GM23338 (cell line): ENCODE data around the gene DEFB123. TPM values are rescaled to one million over a fixed set of nuclear protein-coding genes. Genes with fewer than 3 reads are reported as not detected.
A peak's percentile ranks its signal among the peaks of the same experiment; 100 is the strongest.

Experiments used
- ATAC-seq: fragments of 200-7000 bp; cut with Tn5 transposase; 3 replicates; pipeline ENCODE4 v1.9.1; 2020
- DNase-seq: peaks from one replicate; pipeline ENCODE4 v3.0.0-alpha.2; 2015; ENCODE audit warnings: low spot score
- H2AFZ ChIP-seq: fragments of 200-600 bp; sonication (generic); 2 replicates; pipeline ENCODE4 v1.8.0; 2016; ENCODE audit warnings: antibody characterized with exemption, mild to moderate bottlenecking, moderate library complexity
- H3F3A ChIP-seq: fragments of 200-600 bp; sonication (generic); replicated peaks from 2 replicates; pipeline ENCODE4 v1.8.0; 2017; ENCODE audit warnings: antibody characterized with exemption, mixed run types, low read depth
- H3K27ac ChIP-seq: fragments of 200-600 bp; sonication (generic); 2 replicates; pipeline ENCODE4 v1.6.1; 2016; ENCODE audit warnings: low read depth
- H3K27me3 ChIP-seq: fragments of 200-600 bp; sonication (generic); 2 replicates; pipeline ENCODE4 v1.8.0; 2016; ENCODE audit warnings: mild to moderate bottlenecking, mixed run types, moderate library complexity; ENCODE audit not compliant: insufficient read depth
- H3K36me3 ChIP-seq: fragments of 200-600 bp; sonication (generic); 2 replicates; pipeline ENCODE4 v1.8.0; 2016; ENCODE audit warnings: mild to moderate bottlenecking; ENCODE audit not compliant: insufficient read depth
- H3K4me1 ChIP-seq: fragments of 200-600 bp; sonication (generic); 2 replicates; pipeline ENCODE4 v1.8.0; 2016; ENCODE audit warnings: mild to moderate bottlenecking, moderate library complexity; ENCODE audit not compliant: insufficient read depth
- H3K4me2 ChIP-seq: fragments of 200-600 bp; sonication (generic); 2 replicates; pipeline ENCODE4 v1.7.1; 2017; ENCODE audit warnings: mixed run types
- H3K4me3 ChIP-seq: fragments of 200-600 bp; sonication (generic); 2 replicates; pipeline ENCODE4 v1.6.1; 2016; ENCODE audit warnings: mixed run types
- H3K79me2 ChIP-seq: fragments of 200-600 bp; sonication (generic); replicated peaks from 2 replicates; pipeline ENCODE4 v1.8.0; 2017; ENCODE audit warnings: mild to moderate bottlenecking; ENCODE audit not compliant: insufficient read depth
- H3K9me2 ChIP-seq: fragments of 200-600 bp; sonication (generic); 2 replicates; pipeline ENCODE4 v1.8.0; 2017; ENCODE audit not compliant: insufficient read depth
- H4K20me1 ChIP-seq: fragments of 200-600 bp; sonication (generic); replicated peaks from 2 replicates; pipeline ENCODE4 v1.8.0; 2017; ENCODE audit warnings: mild to moderate bottlenecking; ENCODE audit not compliant: insufficient read depth
- H3K27ac Mint-ChIP-seq: 2 replicates; pipeline ENCODE4 v1.8.0; 2020; ENCODE audit warnings: inconsistent platforms, mild to moderate bottlenecking, moderate library complexity, mixed read lengths
- H3K27me3 Mint-ChIP-seq: 3 replicates; pipeline ENCODE4 v1.8.0; 2022; ENCODE audit warnings: low read depth, mild to moderate bottlenecking, moderate library complexity, mixed read lengths, inconsistent platforms; ENCODE audit not compliant: insufficient read depth, poor library complexity
- H3K36me3 Mint-ChIP-seq: 3 replicates; pipeline ENCODE4 v1.8.0; 2021; ENCODE audit warnings: low read depth, mild to moderate bottlenecking, inconsistent platforms, moderate library complexity, mixed read lengths
- H3K4me1 Mint-ChIP-seq: 3 replicates; pipeline ENCODE4 v1.8.0; 2020; ENCODE audit warnings: mild to moderate bottlenecking, inconsistent platforms, mixed read lengths
- H3K4me3 Mint-ChIP-seq: 3 replicates; pipeline ENCODE4 v1.8.0; 2021; ENCODE audit warnings: moderate library complexity, mild to moderate bottlenecking, inconsistent platforms, mixed read lengths
- H3K9me3 Mint-ChIP-seq: 3 replicates; pipeline ENCODE4 v1.8.0; 2020; ENCODE audit warnings: moderate library complexity, mild to moderate bottlenecking, inconsistent platforms, mixed read lengths
- CREB1 ChIP-seq: fragments of 250-450 bp; sonication (Bioruptor Pico); IDR thresholded peaks from 2 replicates; pipeline ENCODE4 v1.5.0; 2020; ENCODE audit warnings: low read depth, mild to moderate bottlenecking, moderate library complexity
- NANOG ChIP-seq: IDR thresholded peaks from 2 replicates; pipeline ENCODE4 v1.6.1; 2016; ENCODE audit warnings: antibody characterized with exemption, borderline replicate concordance
- POLR2AphosphoS5 ChIP-seq: IDR thresholded peaks from 2 replicates; pipeline ENCODE4 v1.6.1; 2016; ENCODE audit warnings: antibody characterized with exemption, low read depth
- STAT1 ChIP-seq: IDR thresholded peaks from one replicate; pipeline ENCODE4 v1.6.1; 2016; ENCODE audit warnings: antibody characterized with exemption; ENCODE audit not compliant: unreplicated experiment
- ZNF114 ChIP-seq: fragments of 250-450 bp; sonication (Bioruptor Pico); IDR thresholded peaks from 2 replicates; pipeline ENCODE4 v1.5.0; 2020; ENCODE audit warnings: mild to moderate bottlenecking, moderate library complexity
- polyA plus RNA-seq: library from polyadenylated mRNA; unstranded; fragments of >200 nt; fragmentation: Nextera tagmentation; extraction: Ambion mirVana; gene quantifications from 2 replicates; pipeline ENCODE4 v1.2.1, GENCODE V29; 2016
- total RNA-seq: library from RNA; depleted of rRNA; stranded (reverse); fragments of >200 nt; shearing (Covaris generic); gene quantifications from 2 replicates; pipeline ENCODE4 v1.2.3, GENCODE V29; 2014
- TF ChIP-seq, protein P1 (sequence below): fragments of 250-450 bp; sonication (Bioruptor Pico); IDR thresholded peaks from 2 replicates; pipeline ENCODE4 v1.5.0; 2020; ENCODE audit warnings: mild to moderate bottlenecking, moderate library complexity
- TF ChIP-seq, protein P2 (sequence below): IDR thresholded peaks from one replicate; pipeline ENCODE4 v1.6.1; 2018; ENCODE audit warnings: antibody characterized with exemption; ENCODE audit not compliant: unreplicated experiment
- TF ChIP-seq, protein P3 (sequence below), 2 experiments: fragments of 200-600 bp in 1 of 2; sonication (generic) in 1 of 2; conservative IDR thresholded peaks; 2 replicates each; pipeline versions ENCODE4 v1.5.1 to v1.6.1; 2016 to 2017; ENCODE audit warnings: antibody characterized with exemption in 2 of 2, low read depth in 2 of 2, mild to moderate bottlenecking in 2 of 2, moderate library complexity in 1 of 2

The DEFB123 gene
- total and polyA plus RNA-seq, 2 experiments from 2014 or later: not detected

DNA sequence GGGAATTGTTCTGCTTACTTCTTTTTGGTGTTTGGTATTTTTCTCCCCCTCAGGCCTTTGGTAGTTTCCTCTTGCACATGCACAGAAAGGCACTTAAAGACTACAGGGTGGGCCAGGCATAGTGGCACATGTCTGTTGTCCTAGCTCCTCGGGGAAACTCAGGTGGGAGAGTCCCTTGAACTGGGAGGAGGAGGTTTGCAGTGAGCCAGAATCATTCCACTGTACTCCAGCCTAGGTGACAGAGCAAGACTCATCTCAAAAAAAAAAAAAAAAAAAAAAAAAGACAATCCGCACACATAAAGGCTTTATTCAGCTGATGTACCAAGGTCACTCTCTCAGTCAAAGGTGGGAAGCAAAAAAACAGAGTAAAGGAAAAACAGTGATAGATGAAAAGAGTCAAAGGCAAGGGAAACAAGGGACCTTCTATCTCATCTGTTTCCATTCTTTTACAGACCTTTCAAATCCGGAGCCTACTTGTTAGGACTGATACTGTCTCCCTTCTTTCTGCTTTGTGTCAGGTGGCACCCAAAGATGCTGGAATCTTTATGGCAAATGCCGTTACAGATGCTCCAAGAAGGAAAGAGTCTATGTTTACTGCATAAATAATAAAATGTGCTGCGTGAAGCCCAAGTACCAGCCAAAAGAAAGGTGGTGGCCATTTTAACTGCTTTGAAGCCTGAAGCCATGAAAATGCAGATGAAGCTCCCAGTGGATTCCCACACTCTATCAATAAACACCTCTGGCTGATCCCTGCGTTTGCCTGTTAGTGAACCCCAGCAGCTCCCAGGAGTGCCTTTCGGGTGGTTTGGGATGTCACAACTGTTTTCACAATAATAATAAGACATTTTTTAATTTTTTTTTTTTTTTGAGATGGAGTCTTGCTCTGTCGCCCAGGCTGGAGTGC, 9.3 kb downstream of the DEFB123 start:
- no peak overlapping the region for H3K4me3 Mint-ChIP-seq
- Histone ChIP-seq H3F3A (no peaks in the 10 kb centered on the region), H3K79me2 (no peaks in the 10 kb centered on the region), H3K36me3 (no peaks in the 10 kb centered on the region), H4K20me1 (no peaks in the 10 kb centered on the region), H3K27me3 (no peaks in the 10 kb centered on the region), H3K4me1 (no peaks in the 10 kb centered on the region), H3K4me2 (no peak overlapping the region), H2AFZ (peak overlapping the region; percentile 84; the same call in 1 of the 2 replicates), H3K27ac (no peak overlapping the region), H3K9me2 (0 out of 2 replicates have a peak, but pooled peaks cover 2% of the 10 kb centered on the region), H3K4me3 (no peak overlapping the region)
- H3K9me3 Mint-ChIP-seq: peaks cover 93% of the 10 kb centered on the region
- H3K27me3 Mint-ChIP-seq: peaks cover 12% of the 10 kb centered on the region
- no peaks in the 10 kb centered on the region for H3K4me1 Mint-ChIP-seq
- ATAC-seq (no peak), DNase-seq (peak; percentile 24)
- H3K27ac Mint-ChIP-seq: no peak overlapping the region
- peaks cover 24% of the 10 kb centered on the region; the same call in 2 of the 3 replicates for H3K36me3 Mint-ChIP-seq
- TF ChIP-seq POLR2AphosphoS5: no peak
- TF ChIP-seq, protein P1, sequence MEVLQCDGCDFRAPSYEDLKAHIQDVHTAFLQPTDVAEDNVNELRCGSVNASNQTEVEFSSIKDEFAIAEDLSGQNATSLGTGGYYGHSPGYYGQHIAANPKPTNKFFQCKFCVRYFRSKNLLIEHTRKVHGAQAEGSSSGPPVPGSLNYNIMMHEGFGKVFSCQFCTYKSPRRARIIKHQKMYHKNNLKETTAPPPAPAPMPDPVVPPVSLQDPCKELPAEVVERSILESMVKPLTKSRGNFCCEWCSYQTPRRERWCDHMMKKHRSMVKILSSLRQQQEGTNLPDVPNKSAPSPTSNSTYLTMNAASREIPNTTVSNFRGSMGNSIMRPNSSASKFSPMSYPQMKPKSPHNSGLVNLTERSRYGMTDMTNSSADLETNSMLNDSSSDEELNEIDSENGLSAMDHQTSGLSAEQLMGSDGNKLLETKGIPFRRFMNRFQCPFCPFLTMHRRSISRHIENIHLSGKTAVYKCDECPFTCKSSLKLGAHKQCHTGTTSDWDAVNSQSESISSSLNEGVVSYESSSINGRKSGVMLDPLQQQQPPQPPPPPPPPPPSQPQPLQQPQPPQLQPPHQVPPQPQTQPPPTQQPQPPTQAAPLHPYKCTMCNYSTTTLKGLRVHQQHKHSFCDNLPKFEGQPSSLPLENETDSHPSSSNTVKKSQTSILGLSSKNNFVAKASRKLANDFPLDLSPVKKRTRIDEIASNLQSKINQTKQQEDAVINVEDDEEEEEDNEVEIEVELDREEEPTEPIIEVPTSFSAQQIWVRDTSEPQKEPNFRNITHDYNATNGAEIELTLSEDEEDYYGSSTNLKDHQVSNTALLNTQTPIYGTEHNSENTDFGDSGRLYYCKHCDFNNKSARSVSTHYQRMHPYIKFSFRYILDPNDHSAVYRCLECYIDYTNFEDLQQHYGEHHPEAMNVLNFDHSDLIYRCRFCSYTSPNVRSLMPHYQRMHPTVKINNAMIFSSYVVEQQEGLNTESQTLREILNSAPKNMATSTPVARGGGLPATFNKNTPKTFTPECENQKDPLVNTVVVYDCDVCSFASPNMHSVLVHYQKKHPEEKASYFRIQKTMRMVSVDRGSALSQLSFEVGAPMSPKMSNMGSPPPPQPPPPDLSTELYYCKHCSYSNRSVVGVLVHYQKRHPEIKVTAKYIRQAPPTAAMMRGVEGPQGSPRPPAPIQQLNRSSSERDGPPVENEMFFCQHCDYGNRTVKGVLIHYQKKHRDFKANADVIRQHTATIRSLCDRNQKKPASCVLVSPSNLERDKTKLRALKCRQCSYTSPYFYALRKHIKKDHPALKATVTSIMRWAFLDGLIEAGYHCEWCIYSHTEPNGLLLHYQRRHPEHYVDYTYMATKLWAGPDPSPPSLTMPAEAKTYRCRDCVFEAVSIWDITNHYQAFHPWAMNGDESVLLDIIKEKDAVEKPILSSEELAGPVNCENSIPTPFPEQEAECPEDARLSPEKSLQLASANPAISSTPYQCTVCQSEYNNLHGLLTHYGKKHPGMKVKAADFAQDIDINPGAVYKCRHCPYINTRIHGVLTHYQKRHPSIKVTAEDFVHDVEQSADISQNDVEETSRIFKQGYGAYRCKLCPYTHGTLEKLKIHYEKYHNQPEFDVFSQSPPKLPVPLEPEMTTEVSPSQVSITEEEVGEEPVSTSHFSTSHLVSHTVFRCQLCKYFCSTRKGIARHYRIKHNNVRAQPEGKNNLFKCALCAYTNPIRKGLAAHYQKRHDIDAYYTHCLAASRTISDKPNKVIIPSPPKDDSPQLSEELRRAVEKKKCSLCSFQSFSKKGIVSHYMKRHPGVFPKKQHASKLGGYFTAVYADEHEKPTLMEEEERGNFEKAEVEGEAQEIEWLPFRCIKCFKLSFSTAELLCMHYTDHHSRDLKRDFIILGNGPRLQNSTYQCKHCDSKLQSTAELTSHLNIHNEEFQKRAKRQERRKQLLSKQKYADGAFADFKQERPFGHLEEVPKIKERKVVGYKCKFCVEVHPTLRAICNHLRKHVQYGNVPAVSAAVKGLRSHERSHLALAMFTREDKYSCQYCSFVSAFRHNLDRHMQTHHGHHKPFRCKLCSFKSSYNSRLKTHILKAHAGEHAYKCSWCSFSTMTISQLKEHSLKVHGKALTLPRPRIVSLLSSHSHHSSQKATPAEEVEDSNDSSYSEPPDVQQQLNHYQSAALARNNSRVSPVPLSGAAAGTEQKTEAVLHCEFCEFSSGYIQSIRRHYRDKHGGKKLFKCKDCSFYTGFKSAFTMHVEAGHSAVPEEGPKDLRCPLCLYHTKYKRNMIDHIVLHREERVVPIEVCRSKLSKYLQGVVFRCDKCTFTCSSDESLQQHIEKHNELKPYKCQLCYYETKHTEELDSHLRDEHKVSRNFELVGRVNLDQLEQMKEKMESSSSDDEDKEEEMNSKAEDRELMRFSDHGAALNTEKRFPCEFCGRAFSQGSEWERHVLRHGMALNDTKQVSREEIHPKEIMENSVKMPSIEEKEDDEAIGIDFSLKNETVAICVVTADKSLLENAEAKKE (CRISPR knock-in tag): no peak

DNA sequence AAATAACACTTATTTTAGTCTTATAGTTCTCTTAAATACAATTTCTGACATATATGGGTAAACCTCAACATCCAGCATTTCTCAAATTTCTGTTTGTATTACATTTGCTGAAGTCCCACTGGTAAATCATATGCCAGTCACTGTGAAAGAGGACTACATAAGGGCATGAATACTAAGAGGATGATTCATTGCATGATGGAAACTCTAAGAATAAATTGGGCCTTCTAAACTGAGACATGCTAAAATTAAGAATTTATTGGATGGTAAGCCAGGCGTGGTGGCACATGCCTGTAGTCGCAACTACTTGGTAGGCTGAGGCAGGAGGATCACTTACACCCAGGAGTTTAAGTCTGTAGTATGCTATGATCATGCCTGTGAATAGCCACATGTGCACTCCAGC, 12.1 kb downstream of the DEFB123 start:
- no peak overlapping the region for H3K4me2 ChIP-seq
- H3K4me3 ChIP-seq: no peak overlapping the region
- Mint-ChIP-seq H3K9me3 (peaks cover 87% of the 10 kb centered on the region), H3K27me3 (peaks cover 12% of the 10 kb centered on the region), H3K36me3 (peaks cover 20% of the 10 kb centered on the region), H3K27ac (no peak overlapping the region), H3K4me1 (no peaks in the 10 kb centered on the region), H3K4me3 (no peak overlapping the region)
- 0 out of 2 replicates have a peak, but pooled peaks cover 2% of the 10 kb centered on the region for H3K9me2 ChIP-seq
- no peaks in the 10 kb centered on the region for H3K79me2 ChIP-seq
- H3K27me3 ChIP-seq: no peaks in the 10 kb centered on the region
- ATAC-seq (no peak), DNase-seq (no peak)
- H3K36me3 ChIP-seq: no peaks in the 10 kb centered on the region
- H3K27ac ChIP-seq: no peak overlapping the region
- no peaks in the 10 kb centered on the region for H3F3A ChIP-seq
- no peaks in the 10 kb centered on the region for H4K20me1 ChIP-seq
- H3K4me1 ChIP-seq: no peaks in the 10 kb centered on the region
- no peak for TF ChIP-seq POLR2AphosphoS5
- TF ChIP-seq, protein P2, sequence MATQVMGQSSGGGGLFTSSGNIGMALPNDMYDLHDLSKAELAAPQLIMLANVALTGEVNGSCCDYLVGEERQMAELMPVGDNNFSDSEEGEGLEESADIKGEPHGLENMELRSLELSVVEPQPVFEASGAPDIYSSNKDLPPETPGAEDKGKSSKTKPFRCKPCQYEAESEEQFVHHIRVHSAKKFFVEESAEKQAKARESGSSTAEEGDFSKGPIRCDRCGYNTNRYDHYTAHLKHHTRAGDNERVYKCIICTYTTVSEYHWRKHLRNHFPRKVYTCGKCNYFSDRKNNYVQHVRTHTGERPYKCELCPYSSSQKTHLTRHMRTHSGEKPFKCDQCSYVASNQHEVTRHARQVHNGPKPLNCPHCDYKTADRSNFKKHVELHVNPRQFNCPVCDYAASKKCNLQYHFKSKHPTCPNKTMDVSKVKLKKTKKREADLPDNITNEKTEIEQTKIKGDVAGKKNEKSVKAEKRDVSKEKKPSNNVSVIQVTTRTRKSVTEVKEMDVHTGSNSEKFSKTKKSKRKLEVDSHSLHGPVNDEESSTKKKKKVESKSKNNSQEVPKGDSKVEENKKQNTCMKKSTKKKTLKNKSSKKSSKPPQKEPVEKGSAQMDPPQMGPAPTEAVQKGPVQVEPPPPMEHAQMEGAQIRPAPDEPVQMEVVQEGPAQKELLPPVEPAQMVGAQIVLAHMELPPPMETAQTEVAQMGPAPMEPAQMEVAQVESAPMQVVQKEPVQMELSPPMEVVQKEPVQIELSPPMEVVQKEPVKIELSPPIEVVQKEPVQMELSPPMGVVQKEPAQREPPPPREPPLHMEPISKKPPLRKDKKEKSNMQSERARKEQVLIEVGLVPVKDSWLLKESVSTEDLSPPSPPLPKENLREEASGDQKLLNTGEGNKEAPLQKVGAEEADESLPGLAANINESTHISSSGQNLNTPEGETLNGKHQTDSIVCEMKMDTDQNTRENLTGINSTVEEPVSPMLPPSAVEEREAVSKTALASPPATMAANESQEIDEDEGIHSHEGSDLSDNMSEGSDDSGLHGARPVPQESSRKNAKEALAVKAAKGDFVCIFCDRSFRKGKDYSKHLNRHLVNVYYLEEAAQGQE: no peak
- TF ChIP-seq CREB1 (CRISPR knock-in tag): no peak
- no peak for TF ChIP-seq ZNF114 (CRISPR knock-in tag)
- no peak for TF ChIP-seq NANOG
- no peak for TF ChIP-seq STAT1
- TF ChIP-seq, protein P3, sequence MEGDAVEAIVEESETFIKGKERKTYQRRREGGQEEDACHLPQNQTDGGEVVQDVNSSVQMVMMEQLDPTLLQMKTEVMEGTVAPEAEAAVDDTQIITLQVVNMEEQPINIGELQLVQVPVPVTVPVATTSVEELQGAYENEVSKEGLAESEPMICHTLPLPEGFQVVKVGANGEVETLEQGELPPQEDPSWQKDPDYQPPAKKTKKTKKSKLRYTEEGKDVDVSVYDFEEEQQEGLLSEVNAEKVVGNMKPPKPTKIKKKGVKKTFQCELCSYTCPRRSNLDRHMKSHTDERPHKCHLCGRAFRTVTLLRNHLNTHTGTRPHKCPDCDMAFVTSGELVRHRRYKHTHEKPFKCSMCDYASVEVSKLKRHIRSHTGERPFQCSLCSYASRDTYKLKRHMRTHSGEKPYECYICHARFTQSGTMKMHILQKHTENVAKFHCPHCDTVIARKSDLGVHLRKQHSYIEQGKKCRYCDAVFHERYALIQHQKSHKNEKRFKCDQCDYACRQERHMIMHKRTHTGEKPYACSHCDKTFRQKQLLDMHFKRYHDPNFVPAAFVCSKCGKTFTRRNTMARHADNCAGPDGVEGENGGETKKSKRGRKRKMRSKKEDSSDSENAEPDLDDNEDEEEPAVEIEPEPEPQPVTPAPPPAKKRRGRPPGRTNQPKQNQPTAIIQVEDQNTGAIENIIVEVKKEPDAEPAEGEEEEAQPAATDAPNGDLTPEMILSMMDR (conservative IDR thresholded peaks at IDR 0.05; ENCODE audit: low read depth in 2 of 2): no peak
- no peak overlapping the region for H2AFZ ChIP-seq
